H9 (cell line): ENCODE data around the gene GBE1. TPM values are rescaled to one million over a fixed set of nuclear protein-coding genes. Genes with fewer than 3 reads are reported as not detected.

Experiments used
- DNase-seq: peaks from one replicate; pipeline ENCODE4 v3.0.0-alpha.2; 2017
- H2AFZ ChIP-seq: one replicate; pipeline ENCODE4 v1.6.1; 2013; ENCODE audit warnings: mild to moderate bottlenecking, low read length, control low read depth, moderate library complexity
- H2AK5ac ChIP-seq: 2 replicates; pipeline ENCODE4 v1.6.1; 2013; ENCODE audit warnings: low read length, control low read depth, mixed read lengths; ENCODE audit not compliant: insufficient read length
- H2BK120ac ChIP-seq: one replicate; pipeline ENCODE4 v1.6.1; 2013; ENCODE audit warnings: low read depth, mild to moderate bottlenecking, low read length, control low read depth, inconsistent platforms; ENCODE audit not compliant: poor library complexity, severe bottlenecking
- H2BK12ac ChIP-seq: 2 replicates; pipeline ENCODE4 v1.6.1; 2013; ENCODE audit warnings: low read length, control low read depth, mixed read lengths, low read depth; ENCODE audit not compliant: insufficient read length
- H2BK15ac ChIP-seq: 2 replicates; pipeline ENCODE4 v1.6.1; 2013; ENCODE audit warnings: low read depth, low read length, control low read depth
- H2BK20ac ChIP-seq: one replicate; pipeline ENCODE4 v1.6.1; 2013; ENCODE audit warnings: low read depth, mild to moderate bottlenecking, low read length, control low read depth, inconsistent platforms; ENCODE audit not compliant: poor library complexity, severe bottlenecking
- H2BK5ac ChIP-seq: 2 replicates; pipeline ENCODE4 v1.6.1; 2013; ENCODE audit warnings: low read length, control low read depth, mixed read lengths; ENCODE audit not compliant: insufficient read length
- H3K14ac ChIP-seq: 2 replicates; pipeline ENCODE4 v1.6.1; 2013; ENCODE audit warnings: low read length, control low read depth; ENCODE audit not compliant: insufficient read depth
- H3K18ac ChIP-seq: 2 replicates; pipeline ENCODE4 v1.6.1; 2013; ENCODE audit warnings: low read depth, mild to moderate bottlenecking, mixed read lengths, low read length, control low read depth; ENCODE audit not compliant: insufficient read length
- H3K23ac ChIP-seq: 2 replicates; pipeline ENCODE4 v1.6.1; 2013; ENCODE audit warnings: low read length, control low read depth, mixed read lengths, low read depth; ENCODE audit not compliant: insufficient read length
- H3K23me2 ChIP-seq: 2 replicates; pipeline ENCODE4 v1.6.1; 2013; ENCODE audit warnings: low read depth, mild to moderate bottlenecking, mixed read lengths, low read length, control low read depth; ENCODE audit not compliant: insufficient read length, poor library complexity, severe bottlenecking
- H3K27ac ChIP-seq: 2 replicates; pipeline ENCODE4 v1.5.1; 2013; ENCODE audit warnings: low read length, control low read depth, mixed read lengths, low read depth; ENCODE audit not compliant: insufficient read length
- H3K27me3 ChIP-seq: 2 replicates; pipeline ENCODE4 v1.6.1; 2013; ENCODE audit warnings: low read length, control low read depth, inconsistent platforms; ENCODE audit not compliant: insufficient read depth
- H3K4ac ChIP-seq: 2 replicates; pipeline ENCODE4 v1.6.1; 2013; ENCODE audit warnings: low read depth, mild to moderate bottlenecking, control low read depth, inconsistent platforms, low read length, moderate library complexity
- H3K4me1 ChIP-seq: 2 replicates; pipeline ENCODE4 v1.6.1; 2013; ENCODE audit warnings: low read length, control low read depth, inconsistent platforms; ENCODE audit not compliant: insufficient read depth
- H3K4me2 ChIP-seq: 2 replicates; pipeline ENCODE4 v1.6.1; 2013; ENCODE audit warnings: low read length, control low read depth, mixed read lengths; ENCODE audit not compliant: insufficient read length, insufficient read depth
- H3K56ac ChIP-seq: 2 replicates; pipeline ENCODE4 v1.6.1; 2013; ENCODE audit warnings: low read depth, mild to moderate bottlenecking, mixed read lengths, low read length, control low read depth; ENCODE audit not compliant: insufficient read length
- H3K79me1 ChIP-seq: 2 replicates; pipeline ENCODE4 v1.6.1; 2013; ENCODE audit warnings: low read depth, mild to moderate bottlenecking, moderate library complexity, low read length, control low read depth, inconsistent platforms; ENCODE audit not compliant: insufficient read depth, poor library complexity, severe bottlenecking
- H3K79me2 ChIP-seq: 2 replicates; pipeline ENCODE4 v1.6.1; 2013; ENCODE audit warnings: low read length, control low read depth, inconsistent platforms; ENCODE audit not compliant: insufficient read depth
- H3K9ac ChIP-seq: 2 replicates; pipeline ENCODE4 v1.6.1; 2013; ENCODE audit warnings: low read length, control low read depth, mixed read lengths; ENCODE audit not compliant: insufficient read length; ENCODE audit errors: extremely low read depth
- H3K9me3 ChIP-seq: one replicate; pipeline ENCODE4 v1.6.1; 2013; ENCODE audit warnings: low read depth, low read length, inconsistent platforms; ENCODE audit not compliant: control insufficient read depth
- H3T11ph ChIP-seq: one replicate; pipeline ENCODE4 v1.6.1; 2013; ENCODE audit warnings: mild to moderate bottlenecking, low read length, control low read depth, inconsistent platforms
- H4K20me1 ChIP-seq: one replicate; pipeline ENCODE4 v1.6.1; 2013; ENCODE audit not compliant: control insufficient read depth, insufficient read length, insufficient read depth
- H4K5ac ChIP-seq: 2 replicates; pipeline ENCODE4 v1.6.1; 2013; ENCODE audit warnings: low read depth, mild to moderate bottlenecking, mixed read lengths, low read length, control low read depth; ENCODE audit not compliant: insufficient read length
- H4K8ac ChIP-seq: replicated peaks from 2 replicates; pipeline ENCODE4 v1.6.1; 2013; ENCODE audit warnings: low read length, control low read depth, mixed read lengths, low read depth; ENCODE audit not compliant: insufficient read length
- H4K91ac ChIP-seq: 2 replicates; pipeline ENCODE4 v1.6.1; 2013; ENCODE audit warnings: low read depth, mild to moderate bottlenecking, moderate library complexity, mixed read lengths, low read length, control low read depth; ENCODE audit not compliant: insufficient read length
- H3K27ac Mint-ChIP-seq, 3 experiments: 2 replicates in 2 of 3; 3 replicates in 1 of 3; pipeline ENCODE4 v1.8.0; 2020 to 2021; ENCODE audit warnings: mixed read lengths in 3 of 3, mild to moderate bottlenecking in 1 of 3, moderate library complexity in 1 of 3
- H3K27me3 Mint-ChIP-seq: 2 replicates; pipeline ENCODE4 v1.8.0; 2021; ENCODE audit warnings: low read depth, mild to moderate bottlenecking, moderate library complexity, mixed read lengths
- H3K36me3 Mint-ChIP-seq, 3 experiments: 2 replicates in 2 of 3; 3 replicates in 1 of 3; pipeline ENCODE4 v1.8.0; 2020 to 2021; ENCODE audit warnings: low read depth in 3 of 3, mixed read lengths in 3 of 3; ENCODE audit not compliant: insufficient read depth in 1 of 3
- H3K4me1 Mint-ChIP-seq, 2 experiments: 2 replicates each; pipeline ENCODE4 v1.8.0; 2020; ENCODE audit warnings: mixed read lengths in 2 of 2
- H3K4me3 Mint-ChIP-seq, 2 experiments: 2 replicates in 1 of 2; 3 replicates in 1 of 2; pipeline ENCODE4 v1.8.0; 2020 to 2021; ENCODE audit warnings: mild to moderate bottlenecking in 2 of 2, mixed read lengths in 2 of 2, moderate library complexity in 1 of 2
- H3K9me3 Mint-ChIP-seq, 2 experiments: 2 replicates in 1 of 2; 3 replicates in 1 of 2; pipeline ENCODE4 v1.8.0; 2020; ENCODE audit warnings: mild to moderate bottlenecking in 2 of 2, mixed read lengths in 2 of 2, moderate library complexity in 1 of 2
- WGBS: extraction: QIAGEN DNeasy Blood & Tissue Kit; methylation state at CpG from one replicate; pipeline ENCODE4 v1.1.7; 2013; ENCODE audit warnings: missing lambda C conversion rate, low lambda C conversion rate, mixed read lengths; ENCODE audit not compliant: insufficient read length; ENCODE audit errors: extremely low coverage; 5-methylcytosine and 5-hydroxymethylcytosine counted together
- total RNA-seq: library from RNA; stranded (reverse); gene quantifications from 2 replicates; pipeline ENCODE4 v1.2.1, GENCODE V29; 2021
- TF ChIP-seq, protein P1 (sequence below): fragments of 200-600 bp; sonication (generic); conservative IDR thresholded peaks from 3 replicates; pipeline ENCODE4 v1.8.0; 2021; ENCODE audit warnings: antibody characterized with exemption, mild to moderate bottlenecking

The GBE1 gene
- total RNA-seq, 1 experiment from 2014 or later, result 13.8 TPM

DNA sequence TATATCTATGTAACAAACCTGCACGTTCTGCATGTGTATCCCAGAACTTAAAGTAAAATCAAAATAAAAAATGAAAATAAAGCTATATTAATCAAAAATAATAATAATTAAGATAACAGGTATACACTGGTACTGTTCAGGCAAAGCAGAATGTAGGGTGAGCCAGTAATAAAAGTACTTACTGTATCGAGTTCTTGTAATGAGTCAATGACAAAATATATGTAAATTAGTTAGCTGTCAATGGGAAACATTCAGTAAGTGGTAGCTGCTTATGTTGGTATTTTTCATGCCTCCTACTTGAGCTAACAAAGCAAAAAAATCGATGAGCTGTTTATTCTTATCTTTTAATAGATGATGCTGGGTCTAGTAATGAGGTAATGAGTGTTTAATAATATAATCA, 93.2 kb downstream of the GBE1 start:
- Mint-ChIP-seq H3K36me3 (peaks cover 0 to 2% (median 0%) of the 10 kb centered on the region in 3 experiments; a peak in 2 of 7 replicates), H3K27ac (no peak overlapping the region), H3K4me1 (no peaks in the 10 kb centered on the region), H3K9me3 (no peaks in the 10 kb centered on the region), H3K27me3 (no peaks in the 10 kb centered on the region), H3K4me3 (no peak overlapping the region)
- no peak overlapping the region for H4K91ac ChIP-seq
- TF ChIP-seq, protein P1, sequence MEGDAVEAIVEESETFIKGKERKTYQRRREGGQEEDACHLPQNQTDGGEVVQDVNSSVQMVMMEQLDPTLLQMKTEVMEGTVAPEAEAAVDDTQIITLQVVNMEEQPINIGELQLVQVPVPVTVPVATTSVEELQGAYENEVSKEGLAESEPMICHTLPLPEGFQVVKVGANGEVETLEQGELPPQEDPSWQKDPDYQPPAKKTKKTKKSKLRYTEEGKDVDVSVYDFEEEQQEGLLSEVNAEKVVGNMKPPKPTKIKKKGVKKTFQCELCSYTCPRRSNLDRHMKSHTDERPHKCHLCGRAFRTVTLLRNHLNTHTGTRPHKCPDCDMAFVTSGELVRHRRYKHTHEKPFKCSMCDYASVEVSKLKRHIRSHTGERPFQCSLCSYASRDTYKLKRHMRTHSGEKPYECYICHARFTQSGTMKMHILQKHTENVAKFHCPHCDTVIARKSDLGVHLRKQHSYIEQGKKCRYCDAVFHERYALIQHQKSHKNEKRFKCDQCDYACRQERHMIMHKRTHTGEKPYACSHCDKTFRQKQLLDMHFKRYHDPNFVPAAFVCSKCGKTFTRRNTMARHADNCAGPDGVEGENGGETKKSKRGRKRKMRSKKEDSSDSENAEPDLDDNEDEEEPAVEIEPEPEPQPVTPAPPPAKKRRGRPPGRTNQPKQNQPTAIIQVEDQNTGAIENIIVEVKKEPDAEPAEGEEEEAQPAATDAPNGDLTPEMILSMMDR, result no peak
- H2BK15ac ChIP-seq, result no peak overlapping the region
- H3K23ac ChIP-seq, result no peak overlapping the region
- no peak overlapping the region for H2BK20ac ChIP-seq
- no peaks in the 10 kb centered on the region for H3K23me2 ChIP-seq
- H3K56ac ChIP-seq, result no peak overlapping the region
- no peak overlapping the region for H3K4me2 ChIP-seq
- no peak overlapping the region for H2BK120ac ChIP-seq
- H3K27ac ChIP-seq, result no peak overlapping the region
- H3K9ac ChIP-seq, result no peak overlapping the region
- H3K4ac ChIP-seq, result no peak overlapping the region
- no peak overlapping the region for H2BK12ac ChIP-seq
- H3K9me3 ChIP-seq, result no peaks in the 10 kb centered on the region
- no peaks in the 10 kb centered on the region for H3K4me1 ChIP-seq
- no CpG with 5 or more reads among the region's 3 CpGs for WGBS
- H4K20me1 ChIP-seq, result no peaks in the 10 kb centered on the region
- no peak overlapping the region for H2AFZ ChIP-seq
- DNase-seq, result no peak
- no peak overlapping the region for H2AK5ac ChIP-seq
- H3K79me1 ChIP-seq, result no peaks in the 10 kb centered on the region
- H3K27me3 ChIP-seq, result no peaks in the 10 kb centered on the region
- no peak overlapping the region for H2BK5ac ChIP-seq
- H3T11ph ChIP-seq, result no peak overlapping the region
- H4K5ac ChIP-seq, result no peak overlapping the region
- no peak overlapping the region for H3K18ac ChIP-seq
- no peak overlapping the region for H4K8ac ChIP-seq
- no peak overlapping the region for H3K14ac ChIP-seq
- no peaks in the 10 kb centered on the region for H3K79me2 ChIP-seq
